ENCODE results near the gene KIAA1755.

GRCh38 chr20:38197217-38197616, 63.3 kb downstream of the KIAA1755 start:
- TF ChIP-seq POLR2A (IDR thresholded peaks at IDR 0.05) (no peak), CTCF (IDR thresholded peaks at IDR 0.05) (no peak), EP300 (IDR thresholded peaks at IDR 0.05) (no peak)

Data from tibial nerve (tissue), 4 donors.